Panc1 (cell line): ENCODE results near the gene SYNC.

ENCODE experiments used
- POLR2AphosphoS5 ChIP-seq: IDR thresholded peaks from 2 replicates; pipeline ENCODE4 v1.6.1; 2012; ENCODE audit warnings: mild to moderate bottlenecking, low read depth, low read length, moderate library complexity
- TCF7L2 ChIP-seq: IDR thresholded peaks from 2 replicates; pipeline ENCODE4 v1.6.1; 2011; ENCODE audit warnings: mild to moderate bottlenecking, low read depth, low read length, inconsistent platforms
- TF ChIP-seq, protein P1 (sequence below): fragments of 450-650 bp; IDR thresholded peaks from 2 replicates; pipeline ENCODE4 v1.5.1; 2017; ENCODE audit warnings: mild to moderate bottlenecking

DNA sequence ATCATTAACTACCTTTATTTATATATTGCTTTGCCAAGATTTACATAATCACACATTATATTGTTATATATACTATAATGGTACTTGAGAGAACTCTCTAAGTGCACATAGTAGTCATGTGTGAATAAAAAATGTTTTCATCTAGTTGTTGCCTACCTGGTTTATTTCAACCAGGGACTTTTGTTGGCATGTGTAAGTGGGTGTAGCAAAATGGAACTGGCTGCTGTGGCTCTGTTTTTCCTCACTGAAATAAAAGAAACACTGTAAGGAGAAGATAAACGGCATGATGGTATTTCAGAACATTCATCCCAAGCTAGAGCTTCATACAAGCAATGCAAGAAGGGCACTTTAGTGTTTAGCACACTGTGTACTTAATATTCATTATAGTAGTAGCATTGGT is 36.7 kb downstream of the SYNC start:
- TF ChIP-seq, protein P1, sequence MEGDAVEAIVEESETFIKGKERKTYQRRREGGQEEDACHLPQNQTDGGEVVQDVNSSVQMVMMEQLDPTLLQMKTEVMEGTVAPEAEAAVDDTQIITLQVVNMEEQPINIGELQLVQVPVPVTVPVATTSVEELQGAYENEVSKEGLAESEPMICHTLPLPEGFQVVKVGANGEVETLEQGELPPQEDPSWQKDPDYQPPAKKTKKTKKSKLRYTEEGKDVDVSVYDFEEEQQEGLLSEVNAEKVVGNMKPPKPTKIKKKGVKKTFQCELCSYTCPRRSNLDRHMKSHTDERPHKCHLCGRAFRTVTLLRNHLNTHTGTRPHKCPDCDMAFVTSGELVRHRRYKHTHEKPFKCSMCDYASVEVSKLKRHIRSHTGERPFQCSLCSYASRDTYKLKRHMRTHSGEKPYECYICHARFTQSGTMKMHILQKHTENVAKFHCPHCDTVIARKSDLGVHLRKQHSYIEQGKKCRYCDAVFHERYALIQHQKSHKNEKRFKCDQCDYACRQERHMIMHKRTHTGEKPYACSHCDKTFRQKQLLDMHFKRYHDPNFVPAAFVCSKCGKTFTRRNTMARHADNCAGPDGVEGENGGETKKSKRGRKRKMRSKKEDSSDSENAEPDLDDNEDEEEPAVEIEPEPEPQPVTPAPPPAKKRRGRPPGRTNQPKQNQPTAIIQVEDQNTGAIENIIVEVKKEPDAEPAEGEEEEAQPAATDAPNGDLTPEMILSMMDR: no peak
- TF ChIP-seq TCF7L2: no peak
- TF ChIP-seq POLR2AphosphoS5: no peak
